Inferior parietal cortex (tissue), 1 donor: ENCODE data around the gene VGLL4.
"Not testable (repeated sequence)": the region's sequence is repeated elsewhere in the genome, so short reads cannot be mapped to it uniquely, and the experiment has no call there.

Experiments
- DNase-seq: peaks from one replicate; pipeline ENCODE4 v3.0.0-alpha.2; 2016; ENCODE audit errors: extremely low spot score

Gene VGLL4

DNA sequence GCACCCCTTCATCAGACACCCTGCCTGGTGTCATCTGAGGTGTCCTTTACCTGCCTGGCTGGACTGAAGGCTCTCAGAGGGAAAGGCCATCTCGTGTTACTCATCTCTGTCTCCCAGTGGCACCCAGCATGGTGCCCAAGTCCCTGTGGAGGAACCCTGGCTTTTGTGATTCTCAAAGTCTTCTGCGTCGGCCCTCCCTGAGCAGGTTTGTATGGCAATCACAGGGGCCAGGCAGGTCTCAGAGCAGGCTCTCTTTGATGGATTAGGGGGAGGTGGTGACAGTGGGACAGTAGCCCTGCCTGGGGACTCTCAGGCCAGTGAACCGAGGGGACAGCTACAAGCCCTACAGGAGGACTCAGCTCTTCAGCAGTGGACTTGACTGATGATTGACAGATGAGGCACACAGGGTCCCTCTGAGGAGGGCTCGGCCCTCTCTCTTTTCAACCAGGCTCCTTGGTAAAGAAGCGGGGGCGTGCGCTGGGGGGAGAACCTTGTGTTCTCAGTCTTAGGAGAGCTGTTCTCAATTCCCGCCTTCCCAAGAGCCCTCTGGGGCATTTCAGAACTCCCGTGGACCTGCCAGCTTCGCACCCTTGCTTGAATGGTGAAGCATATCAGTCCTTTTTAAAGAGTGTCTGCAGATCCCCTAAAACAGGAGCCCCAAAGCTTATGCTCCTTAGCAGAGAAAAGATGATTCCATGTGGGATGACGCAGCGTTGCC, 108.3 kb downstream of the VGLL4 start:
- no peak for DNase-seq

DNA sequence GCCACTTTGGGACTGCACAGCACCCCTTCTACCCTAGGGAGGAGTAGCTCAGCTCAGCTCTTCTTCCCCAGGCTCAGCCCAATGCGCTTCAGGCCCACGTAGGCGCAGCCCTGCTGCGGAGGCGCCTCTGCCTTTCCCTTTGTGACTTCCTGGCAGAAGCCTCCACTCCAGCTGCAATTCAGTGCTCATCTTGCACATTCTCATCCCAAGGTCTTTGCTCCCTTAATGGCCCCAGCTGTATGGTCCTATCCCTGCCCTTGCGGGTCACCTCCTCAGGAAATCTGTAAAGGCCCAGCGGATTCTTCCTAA, 109.0 kb downstream of the VGLL4 start:
- no peak for DNase-seq

DNA sequence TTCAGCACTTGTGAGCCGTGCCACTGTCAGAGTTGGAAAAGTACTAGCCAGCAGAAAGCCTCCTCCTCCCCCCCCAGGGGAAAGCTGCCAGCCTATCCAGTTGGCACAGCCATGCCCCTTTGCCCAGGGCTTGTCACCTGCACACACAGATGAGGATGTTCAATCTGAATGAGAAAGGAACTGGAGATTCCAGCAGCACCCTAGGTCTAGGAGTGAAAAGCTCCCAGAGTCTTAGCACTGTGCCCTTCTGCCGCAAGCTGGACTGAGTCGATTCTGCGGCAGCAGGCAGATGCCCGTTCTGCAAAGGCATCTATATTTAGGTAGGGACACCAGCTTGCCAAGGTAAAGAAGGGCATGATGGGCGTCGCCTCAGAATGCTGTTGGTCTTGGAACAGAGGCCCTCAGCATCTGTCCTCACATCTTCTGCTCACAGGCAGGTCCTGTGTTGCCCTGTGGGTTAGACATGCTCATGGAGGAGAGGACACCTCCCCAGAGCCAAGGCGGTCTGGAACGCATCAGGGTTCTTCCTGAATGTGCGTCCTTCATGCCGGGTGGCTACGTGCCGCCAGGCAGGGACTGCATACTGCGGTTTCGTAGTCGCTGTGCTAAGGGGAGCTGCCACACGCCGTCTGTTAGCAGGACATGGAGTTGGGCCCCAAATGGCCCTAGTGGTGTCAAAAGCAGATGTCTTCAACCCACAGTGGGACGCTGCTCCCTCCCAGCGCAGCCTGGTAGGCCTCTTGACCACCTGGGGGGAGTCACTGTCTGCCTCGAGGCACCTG, 109.5 kb downstream of the VGLL4 start:
- no peak for DNase-seq

DNA sequence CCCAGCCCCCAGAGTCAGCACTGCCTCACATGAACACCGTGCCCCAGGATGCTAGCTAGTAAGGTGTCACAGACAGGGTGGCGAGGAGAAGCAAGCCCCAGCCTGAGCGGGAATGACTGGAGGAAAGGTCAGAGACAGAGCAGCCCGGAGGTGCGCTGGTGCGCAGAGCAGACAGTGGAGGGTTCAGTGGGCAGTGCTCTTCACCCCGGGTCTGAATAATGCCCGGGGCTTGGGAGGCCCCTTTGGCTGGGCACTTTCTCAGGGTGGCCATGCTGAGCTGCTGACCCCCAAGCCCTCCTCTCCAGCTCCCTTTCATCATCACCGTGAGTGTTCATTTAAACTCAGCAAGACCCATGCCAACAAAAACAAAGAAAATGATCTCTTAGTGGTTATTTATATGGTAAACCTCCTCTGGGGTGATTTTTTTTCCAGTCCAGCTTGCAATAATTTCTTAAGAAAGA, 110.8 kb downstream of the VGLL4 start:
- DNase-seq = no peak

DNA sequence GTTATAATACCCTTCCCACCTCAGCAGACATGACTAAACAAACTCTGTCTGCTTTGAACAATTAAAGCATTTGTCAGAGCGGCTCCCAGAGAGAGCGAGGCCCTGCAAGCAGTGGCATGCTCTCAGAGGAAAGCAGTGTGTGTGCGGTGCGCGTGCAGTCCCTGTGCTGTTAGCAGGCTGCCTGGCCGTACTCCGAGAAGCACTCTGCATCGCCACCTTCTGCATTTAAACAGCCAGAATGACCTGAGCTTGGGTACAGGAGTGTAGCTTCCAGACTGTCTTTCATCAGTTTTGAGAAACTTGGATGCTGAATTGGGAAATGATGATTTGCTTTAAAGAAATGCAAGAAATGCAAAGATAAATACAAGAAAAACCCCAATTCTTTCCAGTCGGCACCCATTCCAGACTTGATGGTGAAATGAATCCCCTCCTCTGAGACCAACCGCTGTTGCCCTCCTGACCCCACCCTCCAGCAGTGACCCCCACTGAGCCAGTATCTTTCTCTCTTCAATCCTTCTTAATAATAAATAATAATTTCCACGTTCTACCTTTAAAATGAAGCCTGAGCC, 113.5 kb downstream of the VGLL4 start:
- no peak for DNase-seq

DNA sequence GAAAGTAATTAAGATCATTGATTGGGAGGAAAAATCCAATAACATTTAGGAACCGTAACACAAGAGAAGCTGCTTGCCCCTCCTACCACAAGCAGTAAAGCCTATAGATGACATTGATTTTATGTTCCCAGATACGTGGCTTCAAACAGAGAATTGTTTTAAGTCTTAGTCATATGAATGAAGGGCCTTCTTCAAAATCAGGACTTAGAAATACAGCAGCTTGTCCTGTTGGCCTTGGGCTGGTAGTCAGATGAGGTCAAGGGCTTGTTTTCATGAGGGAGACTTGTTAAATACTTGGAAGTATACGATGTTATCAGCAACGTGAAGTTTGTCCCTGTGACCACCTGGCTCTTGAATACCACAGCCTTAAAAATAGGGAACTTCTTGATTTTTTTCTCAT, 114.4 kb downstream of the VGLL4 start:
- no peak for DNase-seq

DNA sequence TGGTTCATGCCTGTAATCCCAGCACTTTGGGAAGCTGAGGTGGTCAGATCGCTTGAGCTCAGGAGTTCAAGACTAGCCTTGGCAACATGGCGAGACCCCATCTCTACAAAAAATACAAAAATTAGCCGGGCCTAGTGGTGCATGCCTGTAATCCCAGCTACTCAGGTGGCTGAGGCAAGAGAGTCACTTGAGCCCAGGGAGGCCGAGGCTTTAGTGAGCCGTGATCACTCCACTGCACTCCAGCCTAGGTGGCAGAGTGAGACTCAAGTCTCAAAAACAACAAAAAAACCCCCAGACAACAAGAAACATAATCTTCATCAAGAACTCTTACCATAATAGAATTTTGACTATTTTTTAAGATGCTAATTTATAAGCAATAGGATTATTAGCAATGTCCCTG, 117.6 kb downstream of the VGLL4 start:
- not testable (repeated sequence) for DNase-seq

DNA sequence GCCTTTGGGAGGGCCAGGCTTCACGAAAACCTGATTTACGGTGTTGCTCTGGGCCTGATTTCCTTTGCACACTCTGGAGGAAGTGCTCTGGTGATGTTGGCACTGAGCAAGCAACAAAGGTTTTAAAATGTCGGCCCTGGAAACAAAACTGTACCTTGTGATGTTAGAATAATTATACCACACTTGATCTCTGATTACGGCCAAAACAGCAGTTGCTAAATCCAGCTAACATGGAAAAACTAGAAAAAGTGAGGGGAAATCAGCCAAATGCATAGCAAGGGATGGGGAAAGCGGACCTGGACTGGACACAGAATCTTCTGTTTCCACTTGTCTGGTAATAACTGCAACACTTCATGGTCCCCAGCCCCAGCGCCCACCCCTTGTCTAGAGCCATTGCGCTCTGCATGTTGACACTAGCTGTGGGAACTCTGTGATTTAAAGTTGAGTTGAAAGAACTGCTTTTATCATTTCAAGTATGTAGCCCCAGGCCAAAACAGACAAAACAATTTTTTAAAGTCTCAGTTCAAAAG, 120.1 kb downstream of the VGLL4 start:
- DNase-seq = no peak

DNA sequence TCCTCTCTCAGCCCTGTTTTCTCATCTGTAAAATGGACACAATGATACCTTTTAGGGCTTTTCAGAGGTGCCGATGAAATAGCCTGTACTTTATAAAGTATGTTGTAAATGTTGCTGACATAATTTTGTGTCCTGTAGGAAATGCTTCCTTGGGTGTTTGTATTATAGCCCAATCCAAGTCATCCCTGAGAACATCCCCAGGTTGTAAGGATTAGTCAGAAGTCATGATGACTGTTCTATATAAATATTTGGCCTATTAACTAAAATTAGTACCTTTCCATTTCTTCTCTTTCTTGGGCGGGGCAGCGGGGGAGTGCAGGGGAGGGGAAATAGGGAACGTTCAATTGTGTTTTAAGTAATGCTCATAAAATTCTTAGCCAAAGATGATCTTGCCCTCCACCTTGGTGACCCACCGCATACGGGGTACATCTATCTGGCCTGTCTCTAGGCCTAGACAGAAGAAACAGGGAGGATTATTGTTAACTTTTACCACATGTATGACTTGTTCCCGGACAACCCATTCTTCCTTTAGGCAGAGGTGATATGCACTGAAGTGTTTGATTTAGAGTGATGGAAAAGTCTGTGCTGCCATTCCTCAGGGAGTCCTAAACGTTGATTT, 120.7 kb downstream of the VGLL4 start:
- DNase-seq = no peak

DNA sequence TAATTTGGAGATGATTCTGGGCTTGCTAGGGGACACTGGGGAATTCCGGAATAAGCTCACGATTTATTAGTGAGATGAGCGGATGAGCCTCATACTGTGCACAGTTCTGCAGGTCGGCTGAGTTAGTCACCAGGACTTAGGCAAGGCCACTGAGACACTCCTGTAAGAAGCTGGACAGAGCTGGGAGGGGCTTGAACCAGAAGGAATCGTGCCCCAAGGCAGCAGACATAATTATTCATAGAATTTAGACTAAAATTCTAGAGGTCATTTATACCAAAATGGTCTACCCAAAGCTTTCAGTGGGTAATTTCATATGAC, 121.4 kb downstream of the VGLL4 start:
- no peak for DNase-seq

DNA sequence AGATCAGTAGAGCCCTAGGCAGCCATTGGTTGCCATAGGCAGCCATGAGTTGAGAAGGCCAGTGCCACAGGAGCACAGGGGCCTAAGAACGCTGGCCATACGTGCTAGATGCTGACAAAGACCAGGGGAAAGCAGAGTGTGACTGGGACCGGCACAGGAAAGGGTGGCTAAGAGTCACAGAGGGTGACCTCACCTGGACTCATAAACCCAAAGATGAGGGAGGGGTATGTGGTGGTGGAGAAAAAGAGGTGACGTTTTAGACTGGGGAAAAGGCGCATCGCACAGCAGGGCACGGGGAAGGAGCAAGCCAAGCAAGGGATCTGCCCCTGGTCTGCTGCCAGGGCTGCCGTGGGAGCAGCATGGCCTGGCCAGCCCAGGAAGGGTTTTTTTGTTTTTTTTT, 122.5 kb downstream of the VGLL4 start:
- DNase-seq = no peak

DNA sequence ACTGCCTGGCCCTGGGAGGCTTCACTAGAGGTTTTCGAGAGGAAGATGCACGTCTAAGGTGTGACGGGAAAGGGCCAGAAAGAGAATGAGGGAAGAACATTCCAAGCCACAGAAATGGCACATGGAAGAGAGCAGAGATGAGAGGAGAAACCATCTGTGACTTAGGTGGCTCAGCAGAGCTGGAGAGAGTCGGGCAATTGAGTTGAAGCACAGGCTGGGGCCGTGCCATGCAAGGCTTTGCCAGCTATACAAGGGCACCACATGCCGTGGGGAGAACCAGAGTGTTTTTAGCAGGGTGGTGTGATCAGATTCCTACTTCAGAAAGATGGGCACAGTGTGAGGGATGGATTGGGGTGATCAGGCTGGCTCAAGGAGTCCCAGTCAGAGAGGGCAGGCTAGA, 126.1 kb downstream of the VGLL4 start:
- DNase-seq = no peak

DNA sequence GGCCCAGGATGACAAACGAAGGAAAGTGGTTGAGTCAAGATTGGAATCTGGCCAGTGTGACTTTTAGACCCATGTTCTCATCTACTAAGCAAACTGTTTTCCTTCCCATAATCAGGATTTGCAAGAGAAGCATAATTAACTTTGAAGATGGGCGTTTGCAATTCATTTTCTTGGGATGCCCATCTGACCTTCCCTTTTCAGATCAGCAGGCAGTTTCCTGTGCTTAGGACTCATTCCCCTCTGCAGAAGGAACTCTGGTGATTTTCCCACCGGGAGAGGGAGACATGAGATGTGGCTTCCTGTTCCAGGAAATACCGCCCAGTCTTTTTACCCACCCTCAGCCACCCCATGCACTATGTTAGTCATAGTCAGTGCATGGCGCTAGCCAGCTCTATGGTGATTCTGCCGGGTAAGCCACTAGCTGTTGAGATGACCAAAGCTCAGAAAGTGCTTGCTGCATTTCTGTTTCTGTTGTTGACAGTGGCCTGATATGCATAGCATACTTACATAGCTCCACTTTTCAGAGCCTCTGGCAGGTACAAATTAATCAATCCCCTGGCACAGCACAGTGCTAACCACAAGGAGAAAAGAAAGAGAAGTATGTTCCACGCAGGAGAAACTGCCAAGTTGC, 129.4 kb downstream of the VGLL4 start:
- no peak for DNase-seq

DNA sequence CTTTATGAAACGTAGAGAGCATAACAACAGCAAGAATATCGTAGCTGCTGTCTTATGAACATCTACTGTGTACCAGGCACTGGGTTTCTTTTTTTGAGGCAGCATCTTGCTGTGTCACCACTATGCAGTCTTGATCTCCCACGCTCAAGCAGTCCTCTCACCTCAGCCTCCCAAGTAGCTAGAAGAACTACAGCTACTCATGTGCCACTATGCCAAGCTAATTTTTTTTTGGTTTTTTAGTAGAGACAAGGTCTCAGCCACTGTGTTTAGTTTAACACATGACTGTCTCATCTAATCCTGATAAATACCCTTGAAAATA, 129.9 kb downstream of the VGLL4 start:
- no peak for DNase-seq

DNA sequence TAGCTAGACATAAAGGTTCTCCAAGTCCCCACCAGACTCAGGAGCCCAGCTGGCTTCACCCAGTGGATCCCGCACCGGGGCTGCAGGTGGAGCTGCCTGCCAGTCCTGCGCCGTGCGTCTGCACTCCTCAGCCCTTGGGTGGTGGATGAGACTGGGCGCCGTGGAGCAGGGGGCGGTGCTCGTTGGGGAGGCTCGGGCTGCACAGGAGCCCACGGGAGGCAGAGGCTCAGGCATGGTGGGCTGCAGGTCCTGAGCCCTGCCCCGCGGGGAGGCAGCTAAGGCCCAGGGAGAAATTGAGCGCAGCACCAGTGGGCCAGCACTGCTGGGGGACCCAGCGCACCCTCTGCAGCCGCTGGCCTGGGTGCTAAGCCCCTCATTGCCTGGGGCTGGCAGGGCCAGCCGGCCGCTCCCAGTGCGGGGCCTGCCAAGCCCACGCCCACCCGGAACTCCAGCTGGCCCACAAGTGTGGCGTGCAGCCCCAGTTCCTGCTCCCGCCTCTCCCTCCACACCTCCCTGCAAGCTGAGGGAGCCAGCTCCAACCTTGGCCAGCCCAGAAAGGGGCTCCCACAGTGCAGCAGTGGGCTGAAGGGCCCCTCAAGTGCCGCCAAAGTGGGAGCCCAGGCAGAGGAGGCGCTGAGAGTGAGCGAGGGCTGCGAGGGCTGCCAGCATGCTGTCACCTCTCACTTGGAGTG, 130.4 kb downstream of the VGLL4 start:
- not testable (repeated sequence) for DNase-seq

DNA sequence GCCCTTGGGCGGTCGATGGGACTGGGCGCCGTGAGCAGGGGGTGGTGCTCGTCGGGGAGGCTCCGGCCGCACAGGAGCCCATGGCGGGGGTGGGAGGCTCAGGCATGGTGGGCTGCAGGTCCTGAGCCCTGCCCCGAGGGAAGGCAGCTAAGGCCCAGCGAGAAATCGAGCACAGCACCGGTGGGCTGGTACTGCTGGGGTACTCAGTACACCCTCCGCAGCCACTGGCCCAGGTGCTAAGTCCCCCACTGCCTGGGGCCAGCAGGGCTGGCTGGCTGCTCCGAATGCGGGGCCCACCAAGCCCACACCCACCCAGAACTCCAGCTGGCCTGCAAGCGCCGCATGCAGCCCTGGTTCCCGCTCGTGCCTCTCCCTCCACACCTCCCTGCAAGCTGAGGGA, 132.1 kb downstream of the VGLL4 start:
- not testable (repeated sequence) for DNase-seq

DNA sequence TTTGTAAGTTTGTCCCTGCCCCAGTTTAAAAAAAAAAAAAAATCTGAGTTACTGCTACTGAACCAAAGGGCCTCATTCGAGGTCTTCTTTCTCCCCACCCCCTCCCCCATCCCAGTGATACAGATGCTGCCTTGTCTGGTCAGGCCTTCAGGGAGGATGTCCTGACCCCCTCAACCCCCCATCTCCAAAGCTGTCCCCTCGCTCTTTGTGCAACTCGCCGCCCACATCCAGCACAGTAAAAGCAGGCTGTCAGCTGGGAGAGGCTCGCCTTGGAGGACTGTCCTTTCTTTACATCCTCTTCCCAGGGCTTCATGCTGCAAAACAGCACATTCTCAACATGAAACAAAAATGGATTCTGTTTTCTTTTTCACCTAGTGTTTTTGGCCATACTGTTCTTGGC, 133.4 kb downstream of the VGLL4 start:
- no peak for DNase-seq

DNA sequence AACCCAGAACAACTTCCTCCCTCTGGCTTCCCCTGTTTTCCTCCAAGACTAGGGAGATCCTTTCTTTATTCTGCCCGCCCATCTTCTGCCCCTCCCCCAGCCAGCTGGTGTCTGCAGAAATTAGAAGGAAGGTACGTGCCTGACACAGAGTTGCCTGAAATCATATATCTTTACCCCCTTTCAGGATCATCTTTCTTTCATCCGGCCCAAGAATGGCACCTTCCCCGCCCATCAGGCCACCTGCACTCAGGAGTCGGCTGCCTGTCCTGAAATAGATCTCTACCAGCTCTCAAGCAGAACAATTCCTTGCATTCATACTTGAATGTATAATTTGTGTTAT, 133.7 kb downstream of the VGLL4 start:
- DNase-seq = no peak

DNA sequence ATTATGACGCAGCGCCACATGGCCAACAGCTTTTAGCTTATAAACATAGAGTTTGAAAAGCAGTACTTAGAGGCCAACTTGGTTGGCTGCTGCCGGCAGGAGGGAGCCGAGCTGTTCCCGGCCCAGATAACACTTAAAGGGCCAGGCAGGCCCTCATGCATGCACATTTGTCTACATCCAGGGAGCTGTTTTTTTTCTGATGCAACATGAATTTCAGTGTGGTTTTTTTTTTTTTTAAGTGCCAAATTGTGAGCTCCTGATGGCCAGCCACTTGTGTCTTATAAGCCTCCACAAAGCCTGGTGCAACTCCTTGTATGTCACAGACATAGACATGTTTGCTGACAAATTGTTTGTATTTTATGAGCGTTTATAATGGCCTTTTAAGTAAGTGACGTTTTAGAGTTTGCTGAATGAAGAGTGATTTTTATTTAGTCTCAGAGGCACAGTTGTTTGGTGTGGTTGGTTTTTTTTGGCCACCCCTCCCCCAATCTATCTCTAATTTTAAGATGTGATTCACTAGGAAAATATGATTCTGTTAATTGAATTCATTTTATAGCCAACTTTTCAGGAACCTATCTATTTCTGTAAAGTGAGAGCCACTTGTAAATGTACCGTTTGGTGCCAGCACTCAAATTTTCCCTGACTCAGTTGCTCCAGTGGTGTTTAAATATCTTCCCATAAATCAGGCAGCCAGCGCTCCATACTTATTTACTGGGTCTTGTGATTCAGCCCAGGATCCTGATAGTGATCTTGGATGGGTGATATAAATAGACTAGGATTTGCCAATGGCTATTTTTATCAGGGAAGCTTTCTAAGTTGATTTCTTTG, 134.3 kb downstream of the VGLL4 start:
- DNase-seq = no peak

DNA sequence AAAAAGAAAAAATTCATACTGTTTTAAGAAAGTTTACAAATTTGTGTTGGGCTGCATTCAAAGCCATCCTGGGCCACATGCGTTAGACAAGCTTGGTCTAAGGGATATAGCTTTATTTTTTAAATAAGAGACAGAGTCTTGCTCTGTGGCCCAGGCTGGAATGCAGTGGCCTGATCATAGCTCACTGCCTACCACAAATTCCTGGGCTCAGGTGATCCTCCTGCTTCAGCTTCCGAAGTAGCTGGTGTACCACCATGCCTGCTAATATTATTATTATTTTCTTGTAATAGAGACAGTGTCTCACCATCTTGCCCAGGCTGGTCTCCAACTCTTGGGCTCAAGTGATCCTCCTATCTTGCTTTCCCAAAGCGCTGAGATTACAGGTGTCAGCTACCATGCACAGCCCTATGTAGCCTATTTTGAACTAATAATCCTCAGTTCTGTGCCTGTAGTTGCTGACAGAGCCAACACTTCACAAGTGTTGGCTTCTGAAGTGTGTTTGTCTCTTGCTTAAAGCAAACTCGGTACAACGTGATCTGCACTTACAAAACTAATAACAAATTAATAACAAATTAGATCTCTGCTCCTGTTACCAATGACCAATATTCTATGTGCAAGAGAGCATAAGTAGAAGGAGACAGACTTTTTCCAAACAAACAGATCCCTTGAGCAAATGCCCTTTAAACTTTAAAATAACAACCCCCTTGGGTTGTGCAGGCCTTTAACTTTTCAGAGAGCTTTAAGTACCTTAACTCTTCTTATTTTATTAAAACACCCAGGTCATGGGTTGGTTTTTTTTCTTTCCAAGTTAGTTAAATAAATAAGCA, 135.2 kb downstream of the VGLL4 start:
- no peak for DNase-seq
